Tibial nerve (tissue), 4 donors: ENCODE measurements around the gene CEP295NL. TPM values are rescaled to one million over a fixed set of nuclear protein-coding genes. Genes with fewer than 3 reads are reported as not detected.
"Not testable (repeated sequence)": the region's sequence is repeated elsewhere in the genome, so short reads cannot be mapped to it uniquely, and the experiment has no call there.

Experiments used
- DNase-seq, 2 donors: peaks; one replicate each; pipeline ENCODE4 v3.0.0-alpha.2; 2019; ENCODE audit warnings: low spot score in 2 of 2
- H3K27ac ChIP-seq, 4 donors: fragments of 200-600 bp; sonication (generic) in 3 of 4; one replicate each; pipeline ENCODE4 v1.5.1; 2017 to 2019; ENCODE audit warnings: mild to moderate bottlenecking in 1 of 4
- H3K27me3 ChIP-seq, 2 donors: fragments of 200-600 bp; sonication (generic) in 1 of 2; one replicate each; pipeline versions ENCODE4 v1.5.1 to v1.6.0; 2017 to 2019
- H3K36me3 ChIP-seq, 3 donors: fragments of 200-600 bp; sonication (generic); one replicate each; pipeline ENCODE4 v1.5.1; 2018 to 2019
- H3K4me1 ChIP-seq, 4 donors: fragments of 200-600 bp; sonication (generic) in 3 of 4; one replicate each; pipeline ENCODE4 v1.5.1; 2017 to 2019
- H3K4me3 ChIP-seq, 4 donors: fragments of 200-600 bp; sonication (generic) in 3 of 4; one replicate each; pipeline ENCODE4 v1.5.1; 2017 to 2019; ENCODE audit warnings: mild to moderate bottlenecking in 1 of 4, moderate library complexity in 1 of 4
- H3K9me3 ChIP-seq, 4 donors: fragments of 200-600 bp; sonication (generic) in 3 of 4; one replicate each; pipeline ENCODE4 v1.5.1; 2017 to 2019
- EP300 ChIP-seq, 2 donors: sonication (generic); formaldehyde crosslinking; IDR thresholded peaks; one replicate each; pipeline ENCODE4 v1.6.1; 2017; ENCODE audit warnings: antibody characterized with exemption in 2 of 2, mild to moderate bottlenecking in 1 of 2
- POLR2A ChIP-seq, 2 donors: fragments of 450-650 bp; IDR thresholded peaks; one replicate each; pipeline ENCODE4 v1.6.1; 2017; ENCODE audit warnings: antibody characterized with exemption in 2 of 2, mild to moderate bottlenecking in 2 of 2, moderate library complexity in 2 of 2
- WGBS, 2 donors: methylation state at CpG; one replicate each; pipeline ENCODE4 v1.1.5; 2018; 5-methylcytosine and 5-hydroxymethylcytosine counted together
- total RNA-seq, 4 donors: library from RNA; depleted of rRNA; stranded (reverse); fragments of >200 nt; gene quantifications; one replicate each; pipeline ENCODE4 v1.1.0, GENCODE V29; 2016
- TF ChIP-seq, protein P1 (sequence below), 5 experiments: fragments of 200-600 bp in 3 of 5; fragments of 450-650 bp in 2 of 5; sonication (generic) in 3 of 5; IDR thresholded peaks; one replicate each; pipeline ENCODE4 v1.5.1; 2016 to 2019; ENCODE audit warnings: antibody characterized with exemption in 5 of 5, mild to moderate bottlenecking in 3 of 5, moderate library complexity in 2 of 5

Gene CEP295NL
- total RNA-seq, 4 donors from 2014 or later = 6.5 to 35.1 (median 9.9) TPM

DNA sequence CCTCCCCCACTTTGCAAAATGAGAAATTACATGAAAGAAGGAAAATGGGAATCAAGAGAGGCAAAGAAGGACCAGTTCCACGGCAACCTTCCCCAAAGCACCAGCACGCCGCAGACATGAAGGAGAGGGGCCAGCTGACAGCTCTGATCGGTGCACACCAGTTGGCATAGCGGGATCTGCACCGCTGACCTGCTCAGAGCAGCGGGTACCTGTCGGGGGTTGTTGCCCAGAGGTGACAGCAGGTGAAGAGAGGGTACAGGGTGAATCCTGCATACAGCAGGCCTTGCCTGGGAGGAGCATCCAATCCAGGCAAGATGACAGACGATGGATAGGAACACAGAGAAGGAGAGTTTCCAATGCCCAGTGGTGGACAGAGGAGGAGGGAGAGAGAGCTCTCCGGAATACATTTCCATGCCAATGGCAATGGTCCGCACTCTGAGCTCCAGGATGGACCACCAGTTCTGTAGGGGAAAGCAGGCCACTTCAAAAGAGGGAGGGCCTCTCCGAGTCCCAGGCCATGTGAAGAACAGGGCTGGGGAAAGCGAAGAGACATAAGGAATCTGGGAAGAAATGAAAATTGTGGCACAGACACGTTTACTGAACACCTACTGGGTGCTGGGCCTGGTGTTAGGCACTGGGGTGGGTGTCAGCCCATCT lies 24.0 kb downstream of the CEP295NL start:
- Histone ChIP-seq H3K4me3 (peak overlapping the region in 3 of 4 donors; percentile 3 to 20 (median 19)), H3K36me3 (no peaks in the 10 kb centered on the region), H3K9me3 (no peaks in the 10 kb centered on the region), H3K27ac (peak overlapping the region; percentile 88 to 99 (median 98)), H3K4me1 (peaks cover 0 to 100% (median 85%) of the 10 kb centered on the region in 4 donors), H3K27me3 (no peaks in the 10 kb centered on the region)
- DNase-seq = no peak
- TF ChIP-seq, protein P1, sequence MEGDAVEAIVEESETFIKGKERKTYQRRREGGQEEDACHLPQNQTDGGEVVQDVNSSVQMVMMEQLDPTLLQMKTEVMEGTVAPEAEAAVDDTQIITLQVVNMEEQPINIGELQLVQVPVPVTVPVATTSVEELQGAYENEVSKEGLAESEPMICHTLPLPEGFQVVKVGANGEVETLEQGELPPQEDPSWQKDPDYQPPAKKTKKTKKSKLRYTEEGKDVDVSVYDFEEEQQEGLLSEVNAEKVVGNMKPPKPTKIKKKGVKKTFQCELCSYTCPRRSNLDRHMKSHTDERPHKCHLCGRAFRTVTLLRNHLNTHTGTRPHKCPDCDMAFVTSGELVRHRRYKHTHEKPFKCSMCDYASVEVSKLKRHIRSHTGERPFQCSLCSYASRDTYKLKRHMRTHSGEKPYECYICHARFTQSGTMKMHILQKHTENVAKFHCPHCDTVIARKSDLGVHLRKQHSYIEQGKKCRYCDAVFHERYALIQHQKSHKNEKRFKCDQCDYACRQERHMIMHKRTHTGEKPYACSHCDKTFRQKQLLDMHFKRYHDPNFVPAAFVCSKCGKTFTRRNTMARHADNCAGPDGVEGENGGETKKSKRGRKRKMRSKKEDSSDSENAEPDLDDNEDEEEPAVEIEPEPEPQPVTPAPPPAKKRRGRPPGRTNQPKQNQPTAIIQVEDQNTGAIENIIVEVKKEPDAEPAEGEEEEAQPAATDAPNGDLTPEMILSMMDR (IDR thresholded peaks at IDR 0.05) = no peak
- TF ChIP-seq POLR2A (IDR thresholded peaks at IDR 0.05) (no peak), EP300 (IDR thresholded peaks at IDR 0.05) (no peak)
- WGBS, 2 donors = 65% methylated on average over 14 of the region's 14 CpGs

DNA sequence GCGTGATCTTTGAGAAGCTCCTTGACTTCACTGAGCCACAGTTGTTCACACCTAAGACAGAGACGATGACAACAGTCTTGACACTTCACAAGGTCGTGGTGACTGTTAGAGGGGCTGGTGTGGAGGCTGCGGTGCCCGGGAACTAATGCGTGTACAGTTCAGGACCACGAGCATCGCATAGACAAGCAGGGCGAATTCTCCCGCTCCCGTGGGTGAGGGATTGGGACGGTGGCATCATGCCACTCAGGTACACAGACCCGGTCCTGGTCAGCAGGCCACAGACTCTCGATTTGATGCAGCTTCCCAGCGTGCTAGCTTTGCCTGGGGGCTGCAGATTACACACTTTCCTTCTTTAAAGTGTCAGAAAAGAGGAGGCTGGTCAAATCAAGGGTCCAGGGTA lies 24.7 kb downstream of the CEP295NL start:
- peak overlapping the region; percentile 88 to 99 (median 98) for H3K27ac ChIP-seq
- H3K36me3 ChIP-seq = no peaks in the 10 kb centered on the region
- no peak for DNase-seq
- WGBS, 2 donors = 79 to 81% methylated on average over 12 to 15 of the region's 15 CpGs
- H3K27me3 ChIP-seq = no peaks in the 10 kb centered on the region
- H3K9me3 ChIP-seq = no peaks in the 10 kb centered on the region
- peaks cover 0 to 100% (median 84%) of the 10 kb centered on the region in 4 donors for H3K4me1 ChIP-seq
- H3K4me3 ChIP-seq = no peak overlapping the region
- TF ChIP-seq POLR2A (IDR thresholded peaks at IDR 0.05) (no peak), EP300 (IDR thresholded peaks at IDR 0.05) (no peak)
- TF ChIP-seq, protein P1 (IDR thresholded peaks at IDR 0.05) = no peak

DNA sequence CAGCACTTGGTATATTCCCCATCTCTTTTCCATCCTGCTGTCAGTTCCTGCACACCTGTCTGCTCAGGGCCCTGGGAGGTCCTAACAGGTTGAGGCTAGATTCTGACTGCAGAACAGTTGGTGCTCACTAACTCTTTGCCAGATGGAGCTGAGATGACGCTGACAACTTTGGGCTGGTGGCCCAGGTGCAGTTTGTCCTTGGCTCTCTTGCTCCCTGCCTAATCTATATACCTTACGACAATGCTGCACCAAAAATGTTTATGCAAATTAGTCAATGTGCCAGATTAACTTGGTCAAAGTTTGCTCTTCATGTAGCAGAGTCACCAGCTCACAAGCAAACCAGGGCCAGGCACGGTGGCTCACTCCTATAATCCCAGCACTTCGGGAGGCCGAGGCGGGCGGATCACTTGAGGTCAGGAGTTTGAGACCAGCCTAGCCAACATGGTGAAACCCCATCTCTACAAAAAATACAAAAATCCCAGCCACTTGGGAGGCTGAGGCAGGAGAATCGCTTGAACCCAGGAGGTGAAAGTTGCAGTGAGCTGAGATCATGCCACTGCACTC lies 26.0 kb downstream of the CEP295NL start:
- WGBS, 2 donors = 90 to 91% methylated on average over 8 of the region's 8 CpGs
- not testable (repeated sequence) for H3K4me3 ChIP-seq, DNase-seq, H3K27me3 ChIP-seq, H3K9me3 ChIP-seq
- Histone ChIP-seq H3K36me3 (peaks cover 0 to 10% (median 0%) of the 10 kb centered on the region in 3 donors), H3K27ac (peak overlapping the region; percentile 76 to 99 (median 88)), H3K4me1 (peaks cover 0 to 96% (median 75%) of the 10 kb centered on the region in 4 donors)

DNA sequence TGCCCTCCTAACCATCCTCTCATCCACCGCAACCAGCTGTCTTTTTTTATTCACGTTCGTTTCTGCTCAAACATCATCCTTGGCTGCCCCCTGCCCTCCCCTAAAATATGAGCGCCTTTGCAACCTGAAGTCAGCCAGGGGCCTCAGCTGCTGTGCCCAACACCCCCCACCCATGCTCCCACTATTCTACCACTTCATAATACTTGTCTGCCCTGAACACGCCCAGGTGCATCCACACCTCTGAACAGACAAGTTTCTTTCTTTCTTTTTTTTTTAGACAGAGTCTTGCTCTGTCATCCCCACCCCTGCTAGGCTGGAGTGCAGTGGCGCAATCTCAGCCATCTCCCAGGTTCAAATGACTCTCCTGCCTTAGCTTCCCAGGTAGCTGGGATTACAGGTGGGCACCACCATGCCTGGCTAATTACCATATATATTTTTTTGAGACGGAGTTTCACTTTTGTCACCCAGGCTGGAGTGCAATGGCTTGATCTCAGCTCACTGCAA lies 26.9 kb downstream of the CEP295NL start:
- Histone ChIP-seq H3K27ac (peak overlapping the region; percentile 76 to 99 (median 88)), H3K27me3 (no peaks in the 10 kb centered on the region), H3K4me1 (peaks cover 0 to 87% (median 66%) of the 10 kb centered on the region in 4 donors), H3K36me3 (peaks cover 0 to 19% (median 0%) of the 10 kb centered on the region in 3 donors), H3K4me3 (no peak overlapping the region), H3K9me3 (no peaks in the 10 kb centered on the region)
- TF ChIP-seq POLR2A (IDR thresholded peaks at IDR 0.05) (no peak), EP300 (IDR thresholded peaks at IDR 0.05) (no peak)
- TF ChIP-seq, protein P1 (IDR thresholded peaks at IDR 0.05) = no peak
- no peak for DNase-seq
- WGBS, 2 donors = 33 to 54% methylated on average over 7 of the region's 7 CpGs

DNA sequence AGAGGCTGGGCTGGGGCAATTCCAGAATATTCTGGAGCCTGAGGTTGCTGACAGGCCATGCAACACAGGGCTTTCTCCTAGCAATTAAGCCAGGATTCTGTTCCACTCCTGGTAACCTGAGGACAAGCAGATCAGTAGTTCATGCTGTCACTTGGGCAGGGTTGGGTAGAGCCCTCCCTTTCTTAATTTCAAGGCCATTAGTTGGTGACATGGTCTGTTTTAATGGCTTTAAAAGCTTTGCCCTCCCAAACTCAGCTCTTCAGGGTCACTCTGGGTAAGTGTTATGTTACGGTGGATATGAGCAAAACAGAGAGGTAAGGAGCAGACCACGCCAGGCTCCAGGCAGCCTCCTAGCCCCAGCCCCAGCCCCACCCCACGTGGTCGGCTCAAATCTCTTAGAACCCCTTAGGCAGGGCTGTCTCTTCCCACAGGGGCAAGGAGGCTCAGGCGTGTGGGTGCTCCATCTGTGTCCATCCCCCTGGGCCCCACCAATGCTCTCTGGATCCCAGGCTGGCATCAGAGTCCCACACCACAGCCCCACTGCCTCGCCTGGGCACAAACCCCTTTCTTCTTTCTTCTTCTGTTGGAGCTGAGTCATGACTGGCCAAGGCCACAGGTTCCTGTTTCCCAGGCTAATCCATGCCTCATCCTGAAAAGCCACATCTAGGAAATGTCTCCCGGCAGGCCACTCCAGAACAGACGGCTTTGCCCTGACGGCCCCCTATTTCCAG lies 27.5 kb downstream of the CEP295NL start:
- Histone ChIP-seq H3K27me3 (no peaks in the 10 kb centered on the region), H3K9me3 (no peaks in the 10 kb centered on the region), H3K4me3 (no peak overlapping the region), H3K4me1 (peaks cover 0 to 81% (median 60%) of the 10 kb centered on the region in 4 donors), H3K27ac (peak overlapping the region; percentile 76 to 99 (median 88)), H3K36me3 (peaks cover 0 to 25% (median 0%) of the 10 kb centered on the region in 3 donors)
- WGBS, 2 donors = 35 to 42% methylated on average over 8 to 9 of the region's 9 CpGs
- no peak for DNase-seq
- TF ChIP-seq EP300 (IDR thresholded peaks at IDR 0.05) (no peak), POLR2A (IDR thresholded peaks at IDR 0.05) (no peak)
- TF ChIP-seq, protein P1 (IDR thresholded peaks at IDR 0.05) = no peak
